Vagina (tissue), 2 donors: ENCODE measurements around the gene TRPM1. TPM values are rescaled to one million over a fixed set of nuclear protein-coding genes. Genes with fewer than 3 reads are reported as not detected.

Experiments
- DNase-seq, 2 donors: peaks; one replicate each; pipeline ENCODE4 v3.0.0-alpha.2; 2017; ENCODE audit errors: extremely low spot score in 2 of 2
- H3K27ac ChIP-seq: fragments of 200-600 bp; sonication (generic); one replicate; pipeline ENCODE4 v1.5.1; 2019
- H3K27me3 ChIP-seq: fragments of 200-600 bp; sonication (generic); one replicate; pipeline ENCODE4 v1.5.1; 2019
- H3K36me3 ChIP-seq, 2 donors: fragments of 200-600 bp; sonication (generic); one replicate each; pipeline ENCODE4 v1.5.1; 2017 to 2019
- H3K4me1 ChIP-seq: fragments of 200-600 bp; sonication (generic); one replicate; pipeline ENCODE4 v1.5.1; 2019
- H3K4me3 ChIP-seq, 2 donors: fragments of 200-600 bp; sonication (generic); 1 replicate in 1 of 2; 2 replicates in 1 of 2; pipeline ENCODE4 v1.5.1; 2016 to 2019
- H3K9me3 ChIP-seq: fragments of 200-600 bp; sonication (generic); one replicate; pipeline ENCODE4 v1.5.1; 2019
- POLR2A ChIP-seq, 2 donors: fragments of 450-650 bp; IDR thresholded peaks; one replicate each; pipeline ENCODE4 v1.6.1; 2017; ENCODE audit warnings: antibody characterized with exemption in 2 of 2, mild to moderate bottlenecking in 2 of 2, moderate library complexity in 2 of 2
- POLR2AphosphoS5 ChIP-seq, 2 donors: sonication (generic); formaldehyde crosslinking; IDR thresholded peaks; one replicate each; pipeline ENCODE4 v1.9.0; 2017; ENCODE audit warnings: antibody characterized with exemption in 2 of 2, mild to moderate bottlenecking in 2 of 2, low read depth in 1 of 2; ENCODE audit not compliant: insufficient read depth in 1 of 2
- intact Hi-C: fragments of 100-400 bp; cut with DNase I; formaldehyde crosslinking; loops from one replicate; pipeline ENCODE4 v1.15.1; 2023
- total RNA-seq: library from RNA; depleted of rRNA; stranded (reverse); fragments of >200 nt; gene quantifications from one replicate; pipeline ENCODE4 v1.2.3, GENCODE V29; 2016
- TF ChIP-seq, protein P1 (sequence below), 3 experiments: fragments of 450-650 bp in 2 of 3; fragments of 200-600 bp in 1 of 3; sonication (generic) in 1 of 3; IDR thresholded peaks; one replicate each; pipeline ENCODE4 v1.5.1; 2017 to 2019; ENCODE audit warnings: antibody characterized with exemption in 3 of 3, mild to moderate bottlenecking in 2 of 3, moderate library complexity in 2 of 3

Gene TRPM1
- total RNA-seq, 1 donor from 2014 or later: not detected

DNA sequence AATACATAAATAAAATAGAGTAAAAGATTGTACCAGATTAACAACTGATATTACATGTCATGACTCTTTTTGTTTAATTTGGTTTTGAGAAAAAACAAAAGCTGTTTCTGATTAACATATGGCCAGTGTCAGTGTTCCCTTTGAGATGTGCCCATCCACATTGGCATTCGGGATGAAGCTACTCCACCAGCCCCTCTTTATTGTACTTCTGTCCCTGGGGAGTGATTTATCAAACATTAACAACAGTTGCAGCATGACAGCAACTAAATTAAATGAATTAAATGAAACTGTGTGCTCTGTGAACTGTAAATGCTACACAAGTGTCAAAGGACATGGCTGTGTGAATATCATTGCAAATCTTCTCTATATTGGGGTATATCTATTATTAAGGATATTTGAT, 84.2 kb downstream of the TRPM1 start:
- Histone ChIP-seq H3K4me1 (no peaks in the 10 kb centered on the region), H3K27ac (no peak overlapping the region), H3K36me3 (no peaks in the 10 kb centered on the region), H3K9me3 (peaks cover 4% of the 10 kb centered on the region), H3K27me3 (no peaks in the 10 kb centered on the region), H3K4me3 (no peak overlapping the region)
- intact Hi-C loops: no loop called here
- DNase-seq: no peak
- TF ChIP-seq POLR2AphosphoS5 (IDR thresholded peaks at IDR 0.05; ENCODE audit: insufficient read depth in 1 of 2, low read depth in 1 of 2) (no peak), POLR2A (IDR thresholded peaks at IDR 0.05) (no peak)
- TF ChIP-seq, protein P1, sequence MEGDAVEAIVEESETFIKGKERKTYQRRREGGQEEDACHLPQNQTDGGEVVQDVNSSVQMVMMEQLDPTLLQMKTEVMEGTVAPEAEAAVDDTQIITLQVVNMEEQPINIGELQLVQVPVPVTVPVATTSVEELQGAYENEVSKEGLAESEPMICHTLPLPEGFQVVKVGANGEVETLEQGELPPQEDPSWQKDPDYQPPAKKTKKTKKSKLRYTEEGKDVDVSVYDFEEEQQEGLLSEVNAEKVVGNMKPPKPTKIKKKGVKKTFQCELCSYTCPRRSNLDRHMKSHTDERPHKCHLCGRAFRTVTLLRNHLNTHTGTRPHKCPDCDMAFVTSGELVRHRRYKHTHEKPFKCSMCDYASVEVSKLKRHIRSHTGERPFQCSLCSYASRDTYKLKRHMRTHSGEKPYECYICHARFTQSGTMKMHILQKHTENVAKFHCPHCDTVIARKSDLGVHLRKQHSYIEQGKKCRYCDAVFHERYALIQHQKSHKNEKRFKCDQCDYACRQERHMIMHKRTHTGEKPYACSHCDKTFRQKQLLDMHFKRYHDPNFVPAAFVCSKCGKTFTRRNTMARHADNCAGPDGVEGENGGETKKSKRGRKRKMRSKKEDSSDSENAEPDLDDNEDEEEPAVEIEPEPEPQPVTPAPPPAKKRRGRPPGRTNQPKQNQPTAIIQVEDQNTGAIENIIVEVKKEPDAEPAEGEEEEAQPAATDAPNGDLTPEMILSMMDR (IDR thresholded peaks at IDR 0.05): no peak

- no peaks in the 10 kb centered on the region for H3K4me1 ChIP-seq
- no peaks in the 10 kb centered on the region for H3K27me3 ChIP-seq
- H3K4me3 ChIP-seq: no peak overlapping the region
- no peak overlapping the region for H3K27ac ChIP-seq
- TF ChIP-seq, protein P1 (IDR thresholded peaks at IDR 0.05): no peak
- TF ChIP-seq POLR2A (IDR thresholded peaks at IDR 0.05): no peak
- TF ChIP-seq POLR2AphosphoS5 (IDR thresholded peaks at IDR 0.05; ENCODE audit: insufficient read depth in 1 of 2, low read depth in 1 of 2): peak in 1 of 2 donors; percentile 51
- H3K9me3 ChIP-seq: peaks cover 6% of the 10 kb centered on the region
- intact Hi-C loops: no loop called here
- no peaks in the 10 kb centered on the region for H3K36me3 ChIP-seq
- DNase-seq: no peak
Measured at GRCh38 chr15:31016446-31016915, 85.0 kb downstream of the TRPM1 start.

- intact Hi-C loops: no loop called here
- no peak overlapping the region for H3K4me3 ChIP-seq
- H3K27ac ChIP-seq: no peak overlapping the region
- H3K27me3 ChIP-seq: no peaks in the 10 kb centered on the region
- no peaks in the 10 kb centered on the region for H3K36me3 ChIP-seq
- H3K4me1 ChIP-seq: no peaks in the 10 kb centered on the region
- peaks cover 6% of the 10 kb centered on the region for H3K9me3 ChIP-seq
- no peak for DNase-seq
- TF ChIP-seq, protein P1 (IDR thresholded peaks at IDR 0.05): no peak
- TF ChIP-seq POLR2AphosphoS5 (IDR thresholded peaks at IDR 0.05; ENCODE audit: insufficient read depth in 1 of 2, low read depth in 1 of 2) (no peak), POLR2A (IDR thresholded peaks at IDR 0.05) (no peak)
Measured at GRCh38 chr15:31014608-31014925, 87.0 kb downstream of the TRPM1 start.

- Histone ChIP-seq H3K4me1 (no peaks in the 10 kb centered on the region), H3K4me3 (no peak overlapping the region), H3K27me3 (no peaks in the 10 kb centered on the region), H3K9me3 (peaks cover 6% of the 10 kb centered on the region), H3K27ac (no peak overlapping the region), H3K36me3 (no peaks in the 10 kb centered on the region)
- TF ChIP-seq, protein P1 (IDR thresholded peaks at IDR 0.05): no peak
- TF ChIP-seq POLR2A (IDR thresholded peaks at IDR 0.05) (no peak), POLR2AphosphoS5 (IDR thresholded peaks at IDR 0.05; ENCODE audit: insufficient read depth in 1 of 2, low read depth in 1 of 2) (no peak)
- no peak for DNase-seq
- intact Hi-C loops: no loop called here
Measured at GRCh38 chr15:31013863-31014607, 87.5 kb downstream of the TRPM1 start.

- DNase-seq: no peak
- intact Hi-C loops: no loop called here
- Histone ChIP-seq H3K27me3 (no peaks in the 10 kb centered on the region), H3K36me3 (no peaks in the 10 kb centered on the region), H3K9me3 (peaks cover 6% of the 10 kb centered on the region), H3K4me3 (no peak overlapping the region), H3K27ac (no peak overlapping the region), H3K4me1 (no peaks in the 10 kb centered on the region)
- TF ChIP-seq POLR2A (IDR thresholded peaks at IDR 0.05): no peak
Measured at GRCh38 chr15:31012455-31012854, 89.1 kb downstream of the TRPM1 start.
